IMR-90 (cell line): ENCODE measurements around the gene MPP4.

Experiments
- CHD1 ChIP-seq: IDR thresholded peaks from 2 replicates; pipeline ENCODE4 v1.6.1; 2012; ENCODE audit warnings: low read depth, low read length, improper control_type of control experiment
- CTCF ChIP-seq: conservative IDR thresholded peaks from 2 replicates; pipeline ENCODE4 v1.5.1; 2012; ENCODE audit warnings: mild to moderate bottlenecking, low read depth, low read length, improper control_type of control experiment
- FOS ChIP-seq: fragments of 150-350 bp; IDR thresholded peaks from 2 replicates; pipeline ENCODE4 v1.6.1; 2016; ENCODE audit warnings: low read depth, low read length
- MAFK ChIP-seq: IDR thresholded peaks from 2 replicates; pipeline ENCODE4 v1.6.1; 2012; ENCODE audit warnings: low read depth, low read length, improper control_type of control experiment
- MXI1 ChIP-seq: IDR thresholded peaks from 2 replicates; pipeline ENCODE4 v1.6.1; 2012; ENCODE audit warnings: low read depth, mild to moderate bottlenecking, low read length, moderate library complexity, borderline replicate concordance
- NFE2L2 ChIP-seq: fragments of 150-350 bp; IDR thresholded peaks from 2 replicates; pipeline ENCODE4 v1.6.1; 2016; ENCODE audit warnings: low read depth, mild to moderate bottlenecking, low read length
- POLR2A ChIP-seq: IDR thresholded peaks from 2 replicates; pipeline ENCODE4 v1.6.1; 2012; ENCODE audit warnings: mild to moderate bottlenecking, low read depth, low read length
- RAD21 ChIP-seq: IDR thresholded peaks from 2 replicates; pipeline ENCODE4 v1.6.1; 2012; ENCODE audit warnings: low read length, improper control_type of control experiment
- RCOR1 ChIP-seq: IDR thresholded peaks from 2 replicates; pipeline ENCODE4 v1.6.1; 2012; ENCODE audit warnings: mild to moderate bottlenecking, low read length, improper control_type of control experiment; ENCODE audit not compliant: insufficient replicate concordance
- RFX5 ChIP-seq: IDR thresholded peaks from 2 replicates; pipeline ENCODE4 v1.8.0; 2012; ENCODE audit warnings: low read depth, mild to moderate bottlenecking, low read length, moderate library complexity
- SMC3 ChIP-seq: fragments of 150-350 bp; IDR thresholded peaks from 2 replicates; pipeline ENCODE4 v1.6.1; 2016; ENCODE audit warnings: low read depth, mild to moderate bottlenecking, antibody characterized with exemption, low read length, moderate library complexity

GRCh38 chr2:201699416-201699815 lies 972 bp upstream of the MPP4 start:
- TF ChIP-seq CTCF (no peak), NFE2L2 (no peak), RFX5 (no peak), POLR2A (no peak), FOS (no peak), RAD21 (no peak), SMC3 (no peak), RCOR1 (no peak), MAFK (no peak), CHD1 (no peak), MXI1 (no peak)
